ENCODE results near the gene AURKB.
A peak's percentile ranks its signal among the peaks of the same experiment; 100 is the strongest.

The AURKB gene

DNA sequence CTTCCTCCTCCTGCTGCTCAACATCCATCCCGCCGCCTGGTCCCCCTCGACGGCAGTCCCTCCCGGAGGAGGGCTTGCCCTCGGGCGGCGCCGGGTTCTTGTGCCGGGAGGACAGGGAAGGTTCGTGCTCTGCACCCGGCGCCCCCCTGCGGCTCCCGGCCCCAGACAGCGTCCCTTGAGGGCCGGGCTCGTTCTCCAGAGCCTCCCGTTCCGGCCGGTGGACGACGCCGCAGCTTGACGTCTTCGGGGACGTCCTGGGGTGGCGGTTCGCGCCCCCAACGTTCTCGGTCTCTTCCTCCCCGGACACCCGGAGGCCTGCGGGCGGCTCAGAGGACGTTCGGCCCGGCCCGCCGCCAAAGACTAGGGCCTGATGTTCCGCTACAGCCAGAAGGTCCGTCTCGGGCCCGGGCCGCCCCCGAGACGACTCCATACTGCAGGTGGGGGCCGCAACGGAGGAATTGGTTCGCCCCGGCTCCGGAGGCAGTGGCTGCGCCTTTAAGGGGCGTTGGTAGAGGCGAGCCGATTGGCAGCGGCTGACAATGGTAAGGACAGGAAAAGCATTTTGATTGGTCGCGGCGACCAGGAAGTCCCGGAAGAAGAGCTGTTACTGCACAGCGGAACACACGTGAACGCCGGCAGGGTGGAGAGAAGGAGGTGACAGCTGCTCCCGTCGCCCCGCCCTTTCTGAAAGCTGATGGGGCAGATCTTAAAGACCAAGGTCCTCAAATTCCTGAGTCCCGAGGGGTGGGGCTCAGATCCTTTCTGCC is 20.5 kb downstream of the AURKB start, which contains the start of gene BORCS6:
BORCS6 (minus strand) TSS at position 470 of the 767 bp plus-strand sequence; CDS start at position 430, 40 bp downstream.
- TF ChIP-seq, protein P1, sequence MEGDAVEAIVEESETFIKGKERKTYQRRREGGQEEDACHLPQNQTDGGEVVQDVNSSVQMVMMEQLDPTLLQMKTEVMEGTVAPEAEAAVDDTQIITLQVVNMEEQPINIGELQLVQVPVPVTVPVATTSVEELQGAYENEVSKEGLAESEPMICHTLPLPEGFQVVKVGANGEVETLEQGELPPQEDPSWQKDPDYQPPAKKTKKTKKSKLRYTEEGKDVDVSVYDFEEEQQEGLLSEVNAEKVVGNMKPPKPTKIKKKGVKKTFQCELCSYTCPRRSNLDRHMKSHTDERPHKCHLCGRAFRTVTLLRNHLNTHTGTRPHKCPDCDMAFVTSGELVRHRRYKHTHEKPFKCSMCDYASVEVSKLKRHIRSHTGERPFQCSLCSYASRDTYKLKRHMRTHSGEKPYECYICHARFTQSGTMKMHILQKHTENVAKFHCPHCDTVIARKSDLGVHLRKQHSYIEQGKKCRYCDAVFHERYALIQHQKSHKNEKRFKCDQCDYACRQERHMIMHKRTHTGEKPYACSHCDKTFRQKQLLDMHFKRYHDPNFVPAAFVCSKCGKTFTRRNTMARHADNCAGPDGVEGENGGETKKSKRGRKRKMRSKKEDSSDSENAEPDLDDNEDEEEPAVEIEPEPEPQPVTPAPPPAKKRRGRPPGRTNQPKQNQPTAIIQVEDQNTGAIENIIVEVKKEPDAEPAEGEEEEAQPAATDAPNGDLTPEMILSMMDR (IDR thresholded peaks at IDR 0.05): peak; percentile 42
- TF ChIP-seq ZFX (IDR thresholded peaks at IDR 0.05; ENCODE audit: borderline replicate concordance): no peak
- H3K27ac ChIP-seq: peak within 1 kb of the TSS; percentile 96

DNA sequence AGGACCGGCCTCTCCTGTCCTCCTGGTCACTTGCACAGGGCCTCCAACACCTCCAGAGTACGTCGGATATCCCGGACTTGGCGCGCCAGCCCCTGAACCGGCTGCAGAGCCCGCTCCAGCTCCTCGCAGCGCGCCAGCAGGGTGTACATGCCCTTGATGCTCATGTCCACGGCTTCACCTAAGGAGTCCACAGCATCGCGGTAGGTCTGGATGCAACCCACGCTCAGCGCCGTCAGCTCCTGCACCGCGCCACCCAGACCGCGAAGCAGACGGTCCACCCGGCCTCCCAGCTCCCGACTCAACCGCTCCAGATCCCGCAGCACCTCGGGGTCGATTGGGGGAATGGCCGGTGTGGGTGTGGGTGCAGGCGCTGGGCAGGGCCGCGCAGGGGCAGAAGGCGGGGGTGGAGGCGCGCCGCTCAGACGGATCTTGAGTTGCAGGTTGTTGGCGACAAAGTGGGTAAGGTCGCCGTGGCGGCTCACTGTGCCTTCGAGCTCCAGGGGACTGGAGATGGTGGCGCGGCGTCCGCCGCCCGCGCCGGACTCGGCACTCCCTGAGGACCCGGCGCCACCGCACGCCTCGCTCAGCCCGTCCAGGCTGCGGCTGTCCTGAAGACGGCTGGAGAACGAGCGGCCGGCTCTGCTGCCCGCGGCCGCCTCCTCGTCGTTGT is 21.2 kb downstream of the AURKB start:
- TF ChIP-seq, protein P1 (IDR thresholded peaks at IDR 0.05): no peak
- TF ChIP-seq ZFX (IDR thresholded peaks at IDR 0.05; ENCODE audit: borderline replicate concordance): no peak
- H3K27ac ChIP-seq: peak overlapping the region; percentile 96

DNA sequence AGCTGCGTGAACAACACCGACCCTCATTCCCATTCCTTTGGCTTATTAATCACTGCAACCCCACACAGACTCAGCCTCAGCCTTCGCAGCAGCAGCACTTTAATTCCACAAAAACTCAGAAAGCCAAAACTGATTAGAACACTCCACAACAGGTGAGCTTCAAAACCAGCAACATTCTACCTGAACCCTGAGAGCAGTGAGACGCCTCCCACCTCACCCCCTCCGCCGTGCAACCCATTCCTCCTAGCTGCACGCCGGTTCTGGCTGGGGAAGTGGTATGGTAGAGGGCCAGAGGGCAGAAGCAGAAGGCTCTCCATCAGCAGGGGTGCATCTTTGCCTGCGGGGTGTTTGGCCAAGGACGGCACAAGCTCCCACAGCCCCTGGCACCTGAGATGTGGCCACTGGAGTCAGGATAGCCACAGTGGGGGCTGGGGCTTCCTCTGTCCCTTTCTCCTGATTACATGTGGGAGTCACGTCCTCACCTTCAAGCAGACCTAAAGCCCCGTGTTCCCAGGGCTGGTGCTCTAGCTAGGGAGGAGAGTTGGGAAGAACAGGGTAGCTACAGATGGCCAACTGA is 22.0 kb downstream of the AURKB start:
- peak overlapping the region; percentile 96 for H3K27ac ChIP-seq
- no peak for TF ChIP-seq ZFX (IDR thresholded peaks at IDR 0.05; ENCODE audit: borderline replicate concordance)
- TF ChIP-seq, protein P1 (IDR thresholded peaks at IDR 0.05): no peak

DNA sequence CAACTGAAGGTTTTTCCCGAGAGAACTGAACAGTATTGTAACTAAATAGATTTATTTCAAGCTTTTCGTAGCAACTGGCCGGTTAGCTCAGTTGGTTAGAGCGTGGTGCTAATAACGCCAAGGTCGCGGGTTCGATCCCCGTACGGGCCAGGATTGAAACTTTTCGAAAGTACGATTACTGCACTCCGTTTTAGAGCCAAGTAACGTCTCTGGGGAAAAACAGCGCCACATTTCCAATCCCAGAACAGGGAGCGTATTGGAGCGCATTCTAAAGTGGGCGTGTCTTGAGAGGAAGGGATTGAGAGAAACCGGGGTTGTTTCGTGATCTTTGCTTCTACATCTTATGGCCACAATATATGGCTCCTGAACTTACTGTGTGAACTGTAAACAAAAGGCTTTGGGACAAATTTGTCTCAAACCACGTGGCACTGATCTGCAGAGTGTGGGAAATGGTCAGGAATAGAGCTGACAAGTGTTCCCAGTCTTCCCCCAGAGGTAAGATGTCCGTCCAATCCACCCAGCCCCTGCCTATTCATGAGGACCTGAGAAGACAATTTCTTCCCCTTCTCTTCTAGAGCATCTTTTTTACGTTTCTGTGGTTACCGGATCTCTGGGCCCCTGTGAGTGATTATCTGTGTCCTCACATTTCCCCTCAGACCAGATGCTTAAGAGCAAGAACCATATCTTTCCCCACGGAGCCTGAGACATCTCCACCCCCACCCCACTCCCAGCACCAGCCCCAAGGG is 22.7 kb downstream of the AURKB start:
- H3K27ac ChIP-seq: peak overlapping the region; percentile 96

DNA sequence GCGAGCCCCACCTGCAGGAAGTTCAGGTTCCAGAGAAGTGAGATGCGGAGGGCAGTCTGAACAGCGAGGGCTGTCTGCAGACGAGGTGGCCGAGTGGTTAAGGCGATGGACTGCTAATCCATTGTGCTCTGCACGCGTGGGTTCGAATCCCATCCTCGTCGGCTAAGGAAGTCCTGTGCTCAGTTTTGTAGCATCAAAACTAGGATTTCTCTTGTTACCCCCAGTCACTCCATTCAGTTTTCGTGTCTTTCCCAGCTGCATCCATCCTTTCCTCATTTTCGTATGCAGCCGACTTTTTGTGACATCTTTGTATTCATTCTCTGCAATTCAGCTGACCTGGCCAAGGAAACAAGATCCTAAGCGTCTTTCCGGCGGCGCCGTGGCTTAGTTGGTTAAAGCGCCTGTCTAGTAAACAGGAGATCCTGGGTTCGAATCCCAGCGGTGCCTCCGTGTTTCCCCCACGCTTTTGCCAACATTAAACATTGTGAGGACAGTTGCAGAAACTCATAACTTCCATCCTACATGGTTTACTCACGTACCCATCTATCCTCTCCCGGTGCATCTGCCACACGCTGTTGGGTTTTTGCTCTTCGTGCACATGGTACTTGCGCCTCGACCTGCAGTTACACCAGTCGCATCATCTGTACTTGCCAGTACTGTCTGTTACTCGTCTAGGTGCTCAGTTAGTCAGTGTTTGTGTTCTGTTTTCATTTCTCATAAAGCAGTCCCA is 23.4 kb downstream of the AURKB start:
- no peak for TF ChIP-seq ZFX (IDR thresholded peaks at IDR 0.05; ENCODE audit: borderline replicate concordance)
- TF ChIP-seq, protein P1 (IDR thresholded peaks at IDR 0.05): peak; percentile 2
- H3K27ac ChIP-seq: peak overlapping the region; percentile 96

More for the DNA sequence above, 22.7 kb downstream of the AURKB start:
- TF ChIP-seq ZFX (IDR thresholded peaks at IDR 0.05; ENCODE audit: borderline replicate concordance): no peak
- TF ChIP-seq, protein P1 (IDR thresholded peaks at IDR 0.05): no peak

DNA sequence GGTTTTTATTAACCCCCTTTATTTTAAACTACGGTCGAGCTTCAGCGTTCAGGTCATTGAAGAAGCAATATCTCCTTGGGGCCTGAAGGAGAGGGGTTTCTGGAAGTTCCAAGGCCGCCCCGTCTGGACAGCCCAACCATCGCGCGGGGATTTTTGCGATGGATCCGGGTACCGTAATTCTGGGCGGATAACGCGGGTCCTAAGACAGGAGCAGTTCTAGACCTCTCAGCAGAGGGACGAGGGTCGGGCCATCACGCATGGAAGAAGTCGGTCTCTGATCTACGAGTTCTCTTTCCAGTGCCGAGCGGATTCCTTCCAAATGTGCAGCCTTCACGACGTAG is 24.0 kb downstream of the AURKB start:
- TF ChIP-seq ZFX (IDR thresholded peaks at IDR 0.05; ENCODE audit: borderline replicate concordance): no peak
- TF ChIP-seq, protein P1 (IDR thresholded peaks at IDR 0.05): 0 out of 2 replicates have a peak, but pooled peaks have one; percentile 38
- peak overlapping the region; percentile 96 for H3K27ac ChIP-seq
